Upper lobe of left lung (tissue), 4 donors: ENCODE measurements around the gene EGFL7.

Source experiments
- EP300 ChIP-seq, 4 donors: sonication (generic); formaldehyde crosslinking; IDR thresholded peaks; one replicate each; pipeline ENCODE4 v1.5.1; 2017; ENCODE audit warnings: antibody characterized with exemption in 4 of 4, control low read depth in 2 of 4
- POLR2A ChIP-seq, 4 donors: fragments of 450-650 bp; IDR thresholded peaks; one replicate each; pipeline ENCODE4 v1.5.1; 2016 to 2017; ENCODE audit warnings: antibody characterized with exemption in 4 of 4, mild to moderate bottlenecking in 2 of 4
- POLR2AphosphoS5 ChIP-seq, 2 donors: sonication (generic); formaldehyde crosslinking; IDR thresholded peaks; one replicate each; pipeline ENCODE4 v1.5.1; 2017; ENCODE audit warnings: antibody characterized with exemption in 2 of 2
- TF ChIP-seq, protein P1 (sequence below), 6 experiments: fragments of 450-650 bp in 4 of 6; fragments of 200-600 bp in 2 of 6; sonication (generic) in 2 of 6; IDR thresholded peaks; one replicate each; pipeline ENCODE4 v1.5.1; 2016 to 2019; ENCODE audit warnings: antibody characterized with exemption in 6 of 6

DNA sequence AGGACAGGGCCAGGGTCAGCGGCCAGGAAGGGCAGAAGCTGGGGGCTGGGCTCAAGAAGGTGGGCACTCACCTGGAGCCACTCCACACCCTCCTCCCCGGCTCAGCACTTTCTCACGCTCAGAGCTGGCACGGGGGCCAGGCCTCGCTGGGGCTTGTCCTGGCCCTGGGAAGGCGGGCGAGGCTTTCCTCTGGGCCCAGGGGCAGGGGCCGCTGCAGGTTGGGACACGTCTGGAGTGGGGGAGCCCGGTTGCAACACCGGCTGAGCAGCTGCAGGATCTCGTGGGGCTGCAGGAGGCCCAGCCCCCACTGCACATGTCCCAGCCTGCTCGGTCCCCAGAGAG, 38.9 kb upstream of the EGFL7 start:
- TF ChIP-seq, protein P1, sequence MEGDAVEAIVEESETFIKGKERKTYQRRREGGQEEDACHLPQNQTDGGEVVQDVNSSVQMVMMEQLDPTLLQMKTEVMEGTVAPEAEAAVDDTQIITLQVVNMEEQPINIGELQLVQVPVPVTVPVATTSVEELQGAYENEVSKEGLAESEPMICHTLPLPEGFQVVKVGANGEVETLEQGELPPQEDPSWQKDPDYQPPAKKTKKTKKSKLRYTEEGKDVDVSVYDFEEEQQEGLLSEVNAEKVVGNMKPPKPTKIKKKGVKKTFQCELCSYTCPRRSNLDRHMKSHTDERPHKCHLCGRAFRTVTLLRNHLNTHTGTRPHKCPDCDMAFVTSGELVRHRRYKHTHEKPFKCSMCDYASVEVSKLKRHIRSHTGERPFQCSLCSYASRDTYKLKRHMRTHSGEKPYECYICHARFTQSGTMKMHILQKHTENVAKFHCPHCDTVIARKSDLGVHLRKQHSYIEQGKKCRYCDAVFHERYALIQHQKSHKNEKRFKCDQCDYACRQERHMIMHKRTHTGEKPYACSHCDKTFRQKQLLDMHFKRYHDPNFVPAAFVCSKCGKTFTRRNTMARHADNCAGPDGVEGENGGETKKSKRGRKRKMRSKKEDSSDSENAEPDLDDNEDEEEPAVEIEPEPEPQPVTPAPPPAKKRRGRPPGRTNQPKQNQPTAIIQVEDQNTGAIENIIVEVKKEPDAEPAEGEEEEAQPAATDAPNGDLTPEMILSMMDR (IDR thresholded peaks at IDR 0.05) = no peak
- no peak for TF ChIP-seq POLR2AphosphoS5 (IDR thresholded peaks at IDR 0.05)
- no peak for TF ChIP-seq EP300 (IDR thresholded peaks at IDR 0.05)
- TF ChIP-seq POLR2A (IDR thresholded peaks at IDR 0.05) = no peak
